ENCODE results near the gene CYBA. TPM values are rescaled to one million over a fixed set of nuclear protein-coding genes. Genes with fewer than 3 reads are reported as not detected.
A peak's percentile ranks its signal among the peaks of the same experiment; 100 is the strongest.

Gene CYBA
- total and polyA plus RNA-seq, 2 of the 13 experiments (the other 11 are each of a cell fraction or from before 2014, with no cell fraction given) = 196 to 250 TPM

DNA sequence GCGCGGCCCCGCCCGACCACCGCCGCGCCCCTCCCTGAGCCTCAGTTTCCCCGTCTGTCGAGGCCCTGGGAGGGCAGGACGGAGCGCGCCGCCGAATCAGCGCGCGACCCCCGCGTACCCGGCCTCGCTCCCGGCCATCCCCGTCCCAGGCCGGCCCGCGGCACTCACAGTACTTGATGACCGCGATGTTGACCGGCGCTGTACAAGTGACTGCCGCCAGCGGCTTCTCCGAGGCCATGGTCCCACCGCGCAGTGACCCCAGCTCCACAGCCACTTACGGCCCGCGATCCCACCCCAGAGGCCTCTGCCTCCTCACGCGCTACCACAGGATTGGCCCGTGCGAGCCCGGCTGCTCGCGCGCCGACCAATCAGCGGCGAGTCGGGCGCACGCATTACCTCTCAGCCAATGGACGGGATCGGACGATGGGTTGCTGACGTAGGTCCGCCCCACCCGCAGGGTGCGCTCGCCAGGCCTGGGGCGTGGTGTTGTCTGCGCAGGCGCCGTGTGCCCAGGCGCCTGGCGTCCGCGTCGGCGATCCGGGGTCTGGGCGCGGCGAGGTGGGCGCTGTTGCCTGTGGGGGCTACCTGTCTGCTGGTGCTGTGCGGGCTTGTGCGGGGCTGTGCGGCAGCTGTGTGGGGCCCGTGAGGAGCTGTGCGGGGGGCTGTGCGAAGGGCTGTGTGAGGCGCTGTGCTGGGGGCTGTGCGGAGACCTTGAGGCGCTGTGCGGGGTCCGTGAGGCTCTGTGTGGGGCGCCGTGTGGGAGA is 12.2 kb upstream of the CYBA start, which contains the start of gene MVD (continued):
- peak; percentile 80; the same call in 1 of the 2 replicates for TF ChIP-seq ZSCAN9 (CRISPR knock-in tag; IDR thresholded peaks at IDR 0.05; ENCODE audit: borderline replicate concordance)
- TF ChIP-seq ZNF260 (CRISPR knock-in tag; IDR thresholded peaks at IDR 0.05; ENCODE audit: borderline replicate concordance, low read depth) = no peak
- no peak; the same call in 1 of the 2 replicates for TF ChIP-seq ZBTB43 (CRISPR knock-in tag; conservative IDR thresholded peaks at IDR 0.05)
- TF ChIP-seq ZNF678 (CRISPR knock-in tag; IDR thresholded peaks at IDR 0.05) = no peak; the same call in 1 of the 2 replicates
- peak; percentile 85; the same call in 1 of the 2 replicates for TF ChIP-seq CENPT (CRISPR knock-in tag; IDR thresholded peaks at IDR 0.05; ENCODE audit: low read depth)
- no peak for TF ChIP-seq TRIM24 (CRISPR knock-in tag; IDR thresholded peaks at IDR 0.05)
- peak; percentile 4; the same call in 1 of the 2 replicates for TF ChIP-seq ZFP41 (CRISPR knock-in tag; IDR thresholded peaks at IDR 0.05; ENCODE audit: borderline replicate concordance)
- 0 out of 2 replicates have a peak, but pooled peaks have one; percentile 72 for TF ChIP-seq SMAD9 (CRISPR knock-in tag; IDR thresholded peaks at IDR 0.05)
- TF ChIP-seq, protein P1, sequence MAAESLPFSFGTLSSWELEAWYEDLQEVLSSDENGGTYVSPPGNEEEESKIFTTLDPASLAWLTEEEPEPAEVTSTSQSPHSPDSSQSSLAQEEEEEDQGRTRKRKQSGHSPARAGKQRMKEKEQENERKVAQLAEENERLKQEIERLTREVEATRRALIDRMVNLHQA (CRISPR knock-in tag; IDR thresholded peaks at IDR 0.05) = no peak
- peak; percentile 15; the same call in 1 of the 2 replicates for TF ChIP-seq BCL6 (CRISPR knock-in tag; IDR thresholded peaks at IDR 0.05)
- TF ChIP-seq MED13 (CRISPR knock-in tag; IDR thresholded peaks at IDR 0.05) = peak; percentile 37; the same call in 1 of the 2 replicates
- 0 out of 2 replicates have a peak, but pooled peaks have one; percentile 21 for TF ChIP-seq JUND (CRISPR knock-in tag; IDR thresholded peaks at IDR 0.05)
- TF ChIP-seq TGIF2 (CRISPR knock-in tag; IDR thresholded peaks at IDR 0.05) = 0 out of 2 replicates have a peak, but pooled peaks have one; percentile 20
- peak; percentile 92 for TF ChIP-seq ZFP91 (CRISPR knock-in tag; IDR thresholded peaks at IDR 0.05; ENCODE audit: borderline replicate concordance)
- TF ChIP-seq MTA3 (CRISPR knock-in tag; IDR thresholded peaks at IDR 0.05) = no peak
- TF ChIP-seq XBP1 (CRISPR knock-in tag; IDR thresholded peaks at IDR 0.05) = peak; percentile 75; the same call in 1 of the 2 replicates
- TF ChIP-seq ZNF264 (CRISPR knock-in tag; IDR thresholded peaks at IDR 0.05) = 0 out of 2 replicates have a peak, but pooled peaks have one; percentile 48
- TF ChIP-seq TFE3 (CRISPR knock-in tag; IDR thresholded peaks at IDR 0.05) = peak; percentile 64
- no peak for TF ChIP-seq PAF1 (CRISPR knock-in tag; IDR thresholded peaks at IDR 0.05)
- TF ChIP-seq CCDC6 (CRISPR knock-in tag; IDR thresholded peaks at IDR 0.05) = peak; percentile 62; the same call in 1 of the 2 replicates
